ENCODE measurements around the gene LY6G5B.

Gene LY6G5B

DNA sequence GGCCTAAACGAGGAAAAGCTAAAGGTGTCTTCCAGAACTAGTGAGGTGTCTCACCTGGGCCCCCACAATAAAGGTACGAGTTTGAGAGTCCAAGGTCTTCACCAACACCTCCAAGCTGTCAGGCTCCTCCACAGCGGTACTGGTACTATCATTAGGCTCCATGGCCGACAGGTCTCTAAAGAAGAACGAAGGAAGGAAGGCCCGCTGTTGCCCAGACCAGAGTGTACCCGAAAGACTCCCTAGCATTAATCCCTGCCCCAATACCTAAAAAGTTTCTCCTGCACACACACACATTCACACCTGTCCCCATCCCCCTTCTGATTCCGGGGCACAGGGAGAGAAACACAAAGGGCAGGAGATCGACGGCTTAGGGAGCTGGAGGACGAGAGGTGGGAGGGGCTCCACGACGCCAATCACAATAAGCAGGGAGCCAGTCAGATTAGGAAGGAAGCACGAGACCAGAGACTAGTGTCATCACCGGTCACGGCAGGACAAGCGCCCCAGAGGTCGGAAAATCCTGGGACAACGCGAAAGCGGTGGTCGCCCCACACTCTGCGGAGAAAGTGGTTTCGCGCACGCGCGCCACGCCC is 18.1 kb upstream of the LY6G5B start:
- Histone ChIP-seq H3K27ac (ENCODE audit: low read depth, low read length, poor library complexity, severe bottlenecking) (peak overlapping the region; percentile 84), H3K9me3 (ENCODE audit: low read length) (no peaks in the 10 kb centered on the region), H3F3A (ENCODE audit: insufficient read depth, low read length) (no peaks in the 10 kb centered on the region), H2AFZ (ENCODE audit: low read length) (no peak overlapping the region), H3K36me3 (ENCODE audit: insufficient read depth, low read length) (peaks cover 29% of the 10 kb centered on the region), H3K4me1 (ENCODE audit: insufficient read depth, low read length, severe bottlenecking) (peaks cover 20% of the 10 kb centered on the region), H3K4me2 (ENCODE audit: low read length) (peak overlapping the region; percentile 91), H3K9ac (ENCODE audit: low read length) (peak overlapping the region; percentile 87), H3K4me3 (ENCODE audit: low read depth, low read length, poor library complexity, severe bottlenecking) (peak overlapping the region; percentile 85), H3K79me2 (ENCODE audit: insufficient read depth, low read length) (peaks cover 9% of the 10 kb centered on the region; the same call in 1 of the 2 replicates), H4K20me1 (ENCODE audit: insufficient read depth, low read length) (no peaks in the 10 kb centered on the region), H3K9me2 (ENCODE audit: low read depth, low read length) (no peaks in the 10 kb centered on the region), H3K27me3 (ENCODE audit: insufficient read depth, low read length) (no peaks in the 10 kb centered on the region)
- TF ChIP-seq EZH2 (IDR thresholded peaks at IDR 0.05; ENCODE audit: borderline replicate concordance, low read length) = no peak
- TF ChIP-seq, protein P1, sequence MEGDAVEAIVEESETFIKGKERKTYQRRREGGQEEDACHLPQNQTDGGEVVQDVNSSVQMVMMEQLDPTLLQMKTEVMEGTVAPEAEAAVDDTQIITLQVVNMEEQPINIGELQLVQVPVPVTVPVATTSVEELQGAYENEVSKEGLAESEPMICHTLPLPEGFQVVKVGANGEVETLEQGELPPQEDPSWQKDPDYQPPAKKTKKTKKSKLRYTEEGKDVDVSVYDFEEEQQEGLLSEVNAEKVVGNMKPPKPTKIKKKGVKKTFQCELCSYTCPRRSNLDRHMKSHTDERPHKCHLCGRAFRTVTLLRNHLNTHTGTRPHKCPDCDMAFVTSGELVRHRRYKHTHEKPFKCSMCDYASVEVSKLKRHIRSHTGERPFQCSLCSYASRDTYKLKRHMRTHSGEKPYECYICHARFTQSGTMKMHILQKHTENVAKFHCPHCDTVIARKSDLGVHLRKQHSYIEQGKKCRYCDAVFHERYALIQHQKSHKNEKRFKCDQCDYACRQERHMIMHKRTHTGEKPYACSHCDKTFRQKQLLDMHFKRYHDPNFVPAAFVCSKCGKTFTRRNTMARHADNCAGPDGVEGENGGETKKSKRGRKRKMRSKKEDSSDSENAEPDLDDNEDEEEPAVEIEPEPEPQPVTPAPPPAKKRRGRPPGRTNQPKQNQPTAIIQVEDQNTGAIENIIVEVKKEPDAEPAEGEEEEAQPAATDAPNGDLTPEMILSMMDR (IDR thresholded peaks at IDR 0.05; ENCODE audit: low read length) = no peak

DNA sequence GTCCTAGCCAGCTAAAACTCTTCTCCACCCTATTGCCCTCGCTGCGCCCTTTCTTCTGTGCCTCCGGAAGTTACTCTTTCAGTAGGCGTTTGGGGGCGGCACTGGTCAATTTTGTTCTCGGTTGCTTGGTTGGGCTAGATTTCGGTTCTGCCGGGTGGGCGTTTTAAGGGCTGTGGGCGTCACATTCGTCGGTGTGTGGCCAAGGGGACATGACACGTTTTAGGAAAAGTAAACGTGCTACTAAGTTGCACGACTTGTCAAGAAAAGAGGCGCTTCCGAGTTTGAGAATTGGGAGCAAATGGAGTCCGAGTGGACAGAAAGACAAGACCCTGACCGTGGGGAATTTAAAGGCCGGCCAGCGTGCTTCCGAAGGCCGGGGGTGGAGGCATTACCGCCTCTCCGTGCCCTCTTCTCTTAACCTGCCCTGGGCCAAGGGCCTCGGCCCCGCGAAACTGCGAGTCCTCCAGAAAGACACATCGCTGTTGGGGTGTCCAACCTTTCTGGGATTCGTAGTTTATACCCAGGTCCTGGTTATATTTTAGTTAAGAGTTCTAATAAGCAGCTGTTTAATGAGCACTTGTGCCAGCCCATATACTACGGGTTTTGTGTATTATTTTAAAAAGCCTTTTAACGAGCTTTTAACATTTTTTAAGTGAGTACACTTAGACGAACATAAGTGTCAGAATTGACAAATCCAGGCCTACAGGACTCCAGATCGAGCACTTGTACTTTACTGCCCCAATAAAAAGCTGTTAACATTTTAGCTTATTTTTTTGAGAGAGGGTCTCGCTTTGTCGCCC is 16.7 kb upstream of the LY6G5B start:
- Histone ChIP-seq H3K4me1 (ENCODE audit: insufficient read depth, low read length, severe bottlenecking) (peaks cover 25% of the 10 kb centered on the region), H3K36me3 (ENCODE audit: insufficient read depth, low read length) (peaks cover 18% of the 10 kb centered on the region), H4K20me1 (ENCODE audit: insufficient read depth, low read length) (no peaks in the 10 kb centered on the region), H3K27ac (ENCODE audit: low read depth, low read length, poor library complexity, severe bottlenecking) (peak overlapping the region; percentile 84), H3K9me2 (ENCODE audit: low read depth, low read length) (no peaks in the 10 kb centered on the region), H3K79me2 (ENCODE audit: insufficient read depth, low read length) (peaks cover 9% of the 10 kb centered on the region; the same call in 1 of the 2 replicates), H3K4me2 (ENCODE audit: low read length) (peak overlapping the region; percentile 91), H3K4me3 (ENCODE audit: low read depth, low read length, poor library complexity, severe bottlenecking) (peak overlapping the region; percentile 85), H2AFZ (ENCODE audit: low read length) (no peak overlapping the region), H3F3A (ENCODE audit: insufficient read depth, low read length) (no peaks in the 10 kb centered on the region), H3K9me3 (ENCODE audit: low read length) (no peaks in the 10 kb centered on the region), H3K9ac (ENCODE audit: low read length) (peak overlapping the region; percentile 87), H3K27me3 (ENCODE audit: insufficient read depth, low read length) (no peaks in the 10 kb centered on the region)
- TF ChIP-seq, protein P1 (IDR thresholded peaks at IDR 0.05; ENCODE audit: low read length) = peak; percentile 33; the same call in 1 of the 2 replicates
- no peak for TF ChIP-seq EZH2 (IDR thresholded peaks at IDR 0.05; ENCODE audit: borderline replicate concordance, low read length)

DNA sequence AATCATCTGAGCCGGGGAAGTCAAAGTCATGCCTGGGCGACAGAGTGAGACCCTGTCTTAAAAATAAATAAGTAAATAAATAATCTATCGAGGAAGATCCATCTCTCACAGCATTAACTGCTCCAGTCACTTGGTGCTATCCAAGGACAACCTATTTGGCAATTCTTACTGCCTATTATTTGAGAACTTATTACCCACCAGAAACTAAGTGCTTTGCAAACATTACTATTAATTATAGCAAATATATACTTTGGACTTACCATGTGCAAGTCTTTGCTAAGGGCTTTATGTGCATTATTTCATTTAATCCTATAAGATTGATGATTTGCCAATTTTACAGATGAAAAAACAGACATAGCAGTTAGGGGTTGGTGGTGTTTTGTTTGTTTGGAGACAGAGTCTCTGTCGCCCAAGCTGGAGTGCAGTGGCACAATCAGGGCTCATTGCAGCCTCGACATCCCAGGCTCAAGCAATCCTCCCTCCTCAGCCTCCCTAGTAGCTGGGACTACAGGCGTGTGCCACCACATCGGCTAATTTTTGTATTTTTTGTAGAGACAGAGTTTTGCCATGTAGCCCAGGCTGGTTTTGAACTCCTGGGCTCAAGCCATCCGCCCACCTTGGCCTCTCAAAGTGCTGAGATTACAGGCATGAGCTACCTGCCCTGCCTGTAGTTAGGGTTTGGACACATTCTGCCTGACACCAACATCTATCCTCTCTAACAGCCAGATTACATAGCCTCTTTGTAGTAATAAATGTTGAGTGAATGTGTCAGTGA is 15.0 kb upstream of the LY6G5B start:
- Histone ChIP-seq H3K4me3 (ENCODE audit: low read depth, low read length, poor library complexity, severe bottlenecking) (no peak overlapping the region), H3K4me2 (ENCODE audit: low read length) (no peak overlapping the region), H3F3A (ENCODE audit: insufficient read depth, low read length) (no peaks in the 10 kb centered on the region), H3K4me1 (ENCODE audit: insufficient read depth, low read length, severe bottlenecking) (peaks cover 41% of the 10 kb centered on the region), H3K9me2 (ENCODE audit: low read depth, low read length) (no peaks in the 10 kb centered on the region), H4K20me1 (ENCODE audit: insufficient read depth, low read length) (no peaks in the 10 kb centered on the region), H3K36me3 (ENCODE audit: insufficient read depth, low read length) (0 out of 2 replicates have a peak, but pooled peaks cover 4% of the 10 kb centered on the region), H3K9me3 (ENCODE audit: low read length) (no peaks in the 10 kb centered on the region), H3K27ac (ENCODE audit: low read depth, low read length, poor library complexity, severe bottlenecking) (no peak overlapping the region), H2AFZ (ENCODE audit: low read length) (no peak overlapping the region), H3K27me3 (ENCODE audit: insufficient read depth, low read length) (no peaks in the 10 kb centered on the region), H3K9ac (ENCODE audit: low read length) (no peak overlapping the region), H3K79me2 (ENCODE audit: insufficient read depth, low read length) (peaks cover 9% of the 10 kb centered on the region; the same call in 1 of the 2 replicates)
- TF ChIP-seq, protein P1 (IDR thresholded peaks at IDR 0.05; ENCODE audit: low read length) = no peak
- no peak for TF ChIP-seq EZH2 (IDR thresholded peaks at IDR 0.05; ENCODE audit: borderline replicate concordance, low read length)

Measured in OCI-LY1 (cell line).